ENCODE results near the gene BEGAIN. TPM values are rescaled to one million over a fixed set of nuclear protein-coding genes. Genes with fewer than 3 reads are reported as not detected.

Gene BEGAIN
- total and polyA plus RNA-seq, 9 donors: 2.0 to 7.9 (median 4.5) TPM

GRCh38 chr14:100622708-100623485, 35.7 kb upstream of the BEGAIN start:
- Histone ChIP-seq H3K9me3 (replicated peaks; ENCODE audit: control insufficient read depth, low read depth, low read length) (no peaks in the 10 kb centered on the region), H3K27ac (ENCODE audit: low read length) (no peak overlapping the region), H3K27me3 (ENCODE audit: control insufficient read depth, insufficient read depth, low read length) (peaks cover 18% of the 10 kb centered on the region), H3K36me3 (ENCODE audit: control insufficient read depth, insufficient read depth, low read length) (no peaks in the 10 kb centered on the region), H3K4me3 (ENCODE audit: low read length) (no peak overlapping the region), H3K4me1 (ENCODE audit: control insufficient read depth, insufficient read depth, low read length) (peaks cover 29% of the 10 kb centered on the region)
- 77% methylated on average over 10 of the region's 22 CpGs for WGBS (ENCODE audit: insufficient coverage)
- no peak for DNase-seq

- H3K27me3 ChIP-seq (ENCODE audit: control insufficient read depth, insufficient read depth, low read length): peaks cover 18% of the 10 kb centered on the region
Measured at GRCh38 chr14:100622224-100622623, 35.0 kb upstream of the BEGAIN start.

GRCh38 chr14:100621806-100622205, 34.6 kb upstream of the BEGAIN start:
- H3K27ac ChIP-seq (ENCODE audit: low read length): no peak overlapping the region
- no peaks in the 10 kb centered on the region for H3K9me3 ChIP-seq (replicated peaks; ENCODE audit: control insufficient read depth, low read depth, low read length)
- H3K4me1 ChIP-seq (ENCODE audit: control insufficient read depth, insufficient read depth, low read length): peaks cover 35% of the 10 kb centered on the region
- no peak overlapping the region for H3K4me3 ChIP-seq (ENCODE audit: low read length)
- H3K36me3 ChIP-seq (ENCODE audit: control insufficient read depth, insufficient read depth, low read length): no peaks in the 10 kb centered on the region
- peak; percentile 12 for DNase-seq
- WGBS (ENCODE audit: insufficient coverage): 89% methylated on average over 4 of the region's 14 CpGs
- peaks cover 18% of the 10 kb centered on the region for H3K27me3 ChIP-seq (ENCODE audit: control insufficient read depth, insufficient read depth, low read length)

More at GRCh38 chr14:100622224-100622623, 35.0 kb upstream of the BEGAIN start:
- Histone ChIP-seq H3K36me3 (ENCODE audit: control insufficient read depth, insufficient read depth, low read length) (no peaks in the 10 kb centered on the region), H3K4me3 (ENCODE audit: low read length) (no peak overlapping the region), H3K9me3 (replicated peaks; ENCODE audit: control insufficient read depth, low read depth, low read length) (no peaks in the 10 kb centered on the region), H3K4me1 (ENCODE audit: control insufficient read depth, insufficient read depth, low read length) (peaks cover 35% of the 10 kb centered on the region), H3K27ac (ENCODE audit: low read length) (no peak overlapping the region)
- WGBS (ENCODE audit: insufficient coverage): 46% methylated on average over 3 of the region's 8 CpGs
- DNase-seq: peak; percentile 37

- peak; percentile 17 for DNase-seq
- Histone ChIP-seq H3K4me1 (ENCODE audit: control insufficient read depth, insufficient read depth, low read length) (peaks cover 35% of the 10 kb centered on the region), H3K27ac (ENCODE audit: low read length) (no peak overlapping the region), H3K4me3 (ENCODE audit: low read length) (no peak overlapping the region), H3K27me3 (ENCODE audit: control insufficient read depth, insufficient read depth, low read length) (peaks cover 21% of the 10 kb centered on the region), H3K9me3 (replicated peaks; ENCODE audit: control insufficient read depth, low read depth, low read length) (no peaks in the 10 kb centered on the region), H3K36me3 (ENCODE audit: control insufficient read depth, insufficient read depth, low read length) (no peaks in the 10 kb centered on the region)
- WGBS (ENCODE audit: insufficient coverage): 84% methylated on average over 9 of the region's 18 CpGs
Measured at GRCh38 chr14:100620255-100621100, 33.3 kb upstream of the BEGAIN start.

GRCh38 chr14:100619396-100620254, 32.4 kb upstream of the BEGAIN start:
- peaks cover 35% of the 10 kb centered on the region for H3K4me1 ChIP-seq (ENCODE audit: control insufficient read depth, insufficient read depth, low read length)
- 87% methylated on average over 6 of the region's 10 CpGs for WGBS (ENCODE audit: insufficient coverage)
- H3K4me3 ChIP-seq (ENCODE audit: low read length): no peak overlapping the region
- H3K27me3 ChIP-seq (ENCODE audit: control insufficient read depth, insufficient read depth, low read length): peaks cover 21% of the 10 kb centered on the region
- H3K27ac ChIP-seq (ENCODE audit: low read length): no peak overlapping the region
- DNase-seq: no peak
- H3K36me3 ChIP-seq (ENCODE audit: control insufficient read depth, insufficient read depth, low read length): no peaks in the 10 kb centered on the region
- H3K9me3 ChIP-seq (replicated peaks; ENCODE audit: control insufficient read depth, low read depth, low read length): no peaks in the 10 kb centered on the region

- Histone ChIP-seq H3K36me3 (ENCODE audit: control insufficient read depth, insufficient read depth, low read length) (no peaks in the 10 kb centered on the region), H3K9me3 (replicated peaks; ENCODE audit: control insufficient read depth, low read depth, low read length) (no peaks in the 10 kb centered on the region), H3K4me1 (ENCODE audit: control insufficient read depth, insufficient read depth, low read length) (peaks cover 35% of the 10 kb centered on the region), H3K27ac (ENCODE audit: low read length) (no peak overlapping the region), H3K4me3 (ENCODE audit: low read length) (no peak overlapping the region), H3K27me3 (ENCODE audit: control insufficient read depth, insufficient read depth, low read length) (peaks cover 21% of the 10 kb centered on the region)
- DNase-seq: no peak
- WGBS (ENCODE audit: insufficient coverage): 73% methylated on average over 4 of the region's 10 CpGs
Measured at GRCh38 chr14:100618763-100619320, 31.6 kb upstream of the BEGAIN start.

- H3K4me1 ChIP-seq (ENCODE audit: control insufficient read depth, insufficient read depth, low read length): peaks cover 35% of the 10 kb centered on the region
- peaks cover 20% of the 10 kb centered on the region for H3K27me3 ChIP-seq (ENCODE audit: control insufficient read depth, insufficient read depth, low read length)
- H3K9me3 ChIP-seq (replicated peaks; ENCODE audit: control insufficient read depth, low read depth, low read length): no peaks in the 10 kb centered on the region
- H3K27ac ChIP-seq (ENCODE audit: low read length): no peak overlapping the region
- 22% methylated on average over 6 of the region's 9 CpGs for WGBS (ENCODE audit: insufficient coverage)
- DNase-seq: peak; percentile 59
- no peak overlapping the region for H3K4me3 ChIP-seq (ENCODE audit: low read length)
- no peaks in the 10 kb centered on the region for H3K36me3 ChIP-seq (ENCODE audit: control insufficient read depth, insufficient read depth, low read length)
Measured at GRCh38 chr14:100618318-100618693, 31.1 kb upstream of the BEGAIN start.

- Histone ChIP-seq H3K4me1 (ENCODE audit: control insufficient read depth, insufficient read depth, low read length) (peaks cover 35% of the 10 kb centered on the region), H3K27me3 (ENCODE audit: control insufficient read depth, insufficient read depth, low read length) (peaks cover 17% of the 10 kb centered on the region), H3K4me3 (ENCODE audit: low read length) (no peak overlapping the region), H3K9me3 (replicated peaks; ENCODE audit: control insufficient read depth, low read depth, low read length) (no peaks in the 10 kb centered on the region), H3K36me3 (ENCODE audit: control insufficient read depth, insufficient read depth, low read length) (no peaks in the 10 kb centered on the region), H3K27ac (ENCODE audit: low read length) (no peak overlapping the region)
- peak; percentile 78 for DNase-seq
- WGBS (ENCODE audit: insufficient coverage): 29% methylated on average over 8 of the region's 20 CpGs
Measured at GRCh38 chr14:100617410-100618317, 30.4 kb upstream of the BEGAIN start.

- Histone ChIP-seq H3K9me3 (replicated peaks; ENCODE audit: control insufficient read depth, low read depth, low read length) (no peaks in the 10 kb centered on the region), H3K27me3 (ENCODE audit: control insufficient read depth, insufficient read depth, low read length) (peaks cover 13% of the 10 kb centered on the region), H3K27ac (ENCODE audit: low read length) (no peak overlapping the region), H3K36me3 (ENCODE audit: control insufficient read depth, insufficient read depth, low read length) (no peaks in the 10 kb centered on the region), H3K4me3 (ENCODE audit: low read length) (no peak overlapping the region), H3K4me1 (ENCODE audit: control insufficient read depth, insufficient read depth, low read length) (peaks cover 28% of the 10 kb centered on the region)
- WGBS (ENCODE audit: insufficient coverage): 55% methylated on average over 9 of the region's 10 CpGs
- DNase-seq: no peak
Measured at GRCh38 chr14:100616854-100617409, 29.7 kb upstream of the BEGAIN start.
